Left renal pelvis (tissue), 4 donors: Measurements from ENCODE around the gene SLC46A3. TPM values are rescaled to one million over a fixed set of nuclear protein-coding genes. Genes with fewer than 3 reads are reported as not detected.

Source experiments
- polyA plus RNA-seq, 4 donors: library from polyadenylated mRNA; unstranded; fragments of 120-200 nt; gene quantifications; one replicate each; pipeline ENCODE4 v1.2.1, GENCODE V29; 2013; ENCODE audit not compliant: insufficient read length in 4 of 4

Gene SLC46A3
- polyA plus RNA-seq, 4 donors, result 2.4 to 4.2 (median 2.7) TPM

Other genes with a start within 250 kb of the SLC46A3 start
- 10 to 100 TPM; 14.0 to 50.0 (median 41.0) TPM for gene FLT1, start 223.8 kb downstream of the SLC46A3 start, polyA plus RNA-seq
- gene POMP, start 59.8 kb downstream of the SLC46A3 start, polyA plus RNA-seq, result 100 to 1,000 TPM in 2 of 4 donors, 10 to 100 TPM in 2; 73.8 to 107 (median 91.1) TPM
- 1 to 10 TPM in 3 of 4 donors, under 1 TPM in 1; 0.74 to 6.2 (median 1.6) TPM for gene MTUS2, start 101.4 kb upstream of the SLC46A3 start, polyA plus RNA-seq